Stomach (tissue), 9 donors: ENCODE measurements around the gene ESPL1. TPM values are rescaled to one million over a fixed set of nuclear protein-coding genes. Genes with fewer than 3 reads are reported as not detected.

Experiments used
- DNase-seq, 2 donors: peaks; one replicate each; pipeline versions ENCODE4 v3.0.0 to v3.0.0-alpha.2; 2013 to 2019
- H3K27ac ChIP-seq, 5 donors: fragments of 200-600 bp in 4 of 5; sonication (generic) in 4 of 5; one replicate each; pipeline ENCODE4 v1.5.1; 2013 to 2019; ENCODE audit warnings: mild to moderate bottlenecking in 1 of 5, moderate library complexity in 1 of 5
- H3K27me3 ChIP-seq, 3 donors: fragments of 200-600 bp; sonication (generic); one replicate each; pipeline ENCODE4 v1.5.1; 2017 to 2019; ENCODE audit warnings: mixed run types in 1 of 3
- H3K36me3 ChIP-seq, 4 donors: fragments of 200-600 bp; sonication (generic); 1 replicate in 3 of 4; 2 replicates in 1 of 4; pipeline ENCODE4 v1.5.1; 2016 to 2019
- H3K4me1 ChIP-seq, 4 donors: fragments of 200-600 bp; sonication (generic); one replicate each; pipeline ENCODE4 v1.5.1; 2016 to 2019
- H3K4me3 ChIP-seq, 4 donors: fragments of 200-600 bp; sonication (generic) in 3 of 4; one replicate each; pipeline ENCODE4 v1.5.1; 2016 to 2019; ENCODE audit warnings: mild to moderate bottlenecking in 1 of 4
- H3K9me3 ChIP-seq, 4 donors: fragments of 200-600 bp; sonication (generic); one replicate each; pipeline ENCODE4 v1.5.1; 2016 to 2019
- CTCF ChIP-seq, 7 experiments: fragments of 450-650 bp in 4 of 7; fragments of 200-600 bp in 3 of 7; sonication (generic) in 3 of 7; IDR thresholded peaks; one replicate each; pipeline ENCODE4 v1.5.1; 2016 to 2019; ENCODE audit warnings: antibody characterized with exemption in 7 of 7, control low read depth in 2 of 7, mild to moderate bottlenecking in 1 of 7
- EP300 ChIP-seq: sonication (generic); formaldehyde crosslinking; IDR thresholded peaks from one replicate; pipeline ENCODE4 v1.6.1; 2017; ENCODE audit warnings: antibody characterized with exemption
- POLR2A ChIP-seq, 4 donors: fragments of 450-650 bp; IDR thresholded peaks; one replicate each; pipeline ENCODE4 v1.6.1; 2016; ENCODE audit warnings: antibody characterized with exemption in 4 of 4, control low read depth in 2 of 4, mild to moderate bottlenecking in 1 of 4, moderate library complexity in 1 of 4
- POLR2AphosphoS5 ChIP-seq, 3 donors: sonication (generic); formaldehyde crosslinking; IDR thresholded peaks; one replicate each; pipeline ENCODE4 v1.6.1; 2016; ENCODE audit warnings: antibody characterized with exemption in 3 of 3
- WGBS, 5 donors: extraction: QIAGEN DNeasy Blood & Tissue Kit in 3 of 5; methylation state at CpG; one replicate each; pipeline versions ENCODE4 v1.1.5 to v1.1.7; 2013 to 2018; 5-methylcytosine and 5-hydroxymethylcytosine counted together
- intact Hi-C: fragments of 100-400 bp; cut with DNase I; formaldehyde crosslinking; loops from one replicate; pipeline ENCODE4 v1.15.1; 2023; ENCODE audit warnings: low total_unique reads
- polyA plus RNA-seq, 3 donors: library from polyadenylated mRNA; stranded (reverse); fragments of 200-250 nt; gene quantifications; one replicate each; pipeline ENCODE4 v1.2.3, GENCODE V29; 2013
- total RNA-seq, 5 donors: library from RNA; depleted of rRNA; stranded (reverse); fragments of >200 nt; gene quantifications; one replicate each; pipeline versions ENCODE4 v1.1.0 to v1.2.3, GENCODE V29; 2014 to 2016
- donor health status: healthy with polysubstance abuse.
- donor health status: Bipolar disorder and iron deficiency.
- donor health status: healthy.

The ESPL1 gene
- total and polyA plus RNA-seq, 8 donors: 0.15 to 43.2 (median 5.3) TPM

GRCh38 chr12:53334822-53335221 is 66.7 kb downstream of the ESPL1 start:
- Histone ChIP-seq H3K4me1 (no peaks in the 10 kb centered on the region), H3K27ac (no peak overlapping the region), H3K4me3 (no peak overlapping the region), H3K27me3 (peaks cover 0 to 79% (median 22%) of the 10 kb centered on the region in 3 donors), H3K9me3 (no peaks in the 10 kb centered on the region), H3K36me3 (no peaks in the 10 kb centered on the region)
- DNase-seq: no peak
- TF ChIP-seq POLR2AphosphoS5 (IDR thresholded peaks at IDR 0.05): no peak
- TF ChIP-seq CTCF (IDR thresholded peaks at IDR 0.05): no peak
- no peak for TF ChIP-seq POLR2A (IDR thresholded peaks at IDR 0.05)
- TF ChIP-seq EP300: no peak
- intact Hi-C loops: no loop called here
- 71 to 86% (median 78%) methylated on average over 8 of the region's 8 CpGs for WGBS, 5 donors

- TF ChIP-seq POLR2A (IDR thresholded peaks at IDR 0.05): no peak
- TF ChIP-seq POLR2AphosphoS5 (IDR thresholded peaks at IDR 0.05): no peak
- no peak for TF ChIP-seq EP300
- no peak for TF ChIP-seq CTCF (IDR thresholded peaks at IDR 0.05)
- Histone ChIP-seq H3K27ac (no peak within 1 kb of the TSS), H3K9me3 (no peaks in the 10 kb centered on the region), H3K36me3 (no peaks in the 10 kb centered on the region), H3K4me3 (no peak within 1 kb of the TSS), H3K27me3 (peaks cover 0 to 79% (median 22%) of the 10 kb centered on the region in 3 donors), H3K4me1 (no peaks in the 10 kb centered on the region)
- peak in 1 of 2 donors; percentile 45 for DNase-seq
- intact Hi-C loops: no loop called here
- WGBS, 5 donors: 50 to 57% (median 53%) methylated on average over 15 of the region's 15 CpGs
These were observed 68.1 kb downstream of the ESPL1 start, which contains the start of gene SP7 for GRCh38 chr12:53336181-53336681. Gene SP7 (minus strand): TSS chr12:53336354. CDS start chr12:53335646, 708 bp downstream.

DNA sequence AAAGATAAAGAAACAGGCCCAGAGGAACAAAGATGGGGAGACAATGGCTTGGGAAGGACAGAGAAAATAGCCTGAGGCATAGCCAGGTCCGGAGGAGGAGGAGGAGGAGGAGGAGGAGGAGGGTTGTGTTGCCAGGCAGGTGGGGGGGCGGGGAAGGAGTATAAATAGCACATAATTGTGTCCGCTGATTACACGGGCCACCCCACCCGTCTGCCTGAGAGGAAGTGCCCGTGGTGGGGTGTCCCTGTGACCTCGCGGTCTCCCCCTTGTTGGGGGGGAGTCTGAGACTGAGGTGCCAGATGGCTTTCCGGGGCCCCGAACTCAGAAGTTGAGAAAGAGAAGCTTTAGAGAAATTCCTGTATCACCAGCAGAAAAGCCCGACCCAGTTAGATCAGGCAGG is 69.9 kb downstream of the ESPL1 start:
- peaks cover 0 to 67% (median 22%) of the 10 kb centered on the region in 3 donors for H3K27me3 ChIP-seq
- no peaks in the 10 kb centered on the region for H3K9me3 ChIP-seq
- no peak overlapping the region for H3K4me3 ChIP-seq
- intact Hi-C loops: no loop called here
- H3K27ac ChIP-seq: no peak overlapping the region
- H3K36me3 ChIP-seq: no peaks in the 10 kb centered on the region
- DNase-seq: no peak
- TF ChIP-seq POLR2A (IDR thresholded peaks at IDR 0.05): no peak
- no peak for TF ChIP-seq CTCF (IDR thresholded peaks at IDR 0.05)
- TF ChIP-seq POLR2AphosphoS5 (IDR thresholded peaks at IDR 0.05): no peak
- TF ChIP-seq EP300: no peak
- WGBS, 5 donors: 27 to 33% (median 31%) methylated on average over 11 of the region's 11 CpGs
- H3K4me1 ChIP-seq: no peaks in the 10 kb centered on the region

DNA sequence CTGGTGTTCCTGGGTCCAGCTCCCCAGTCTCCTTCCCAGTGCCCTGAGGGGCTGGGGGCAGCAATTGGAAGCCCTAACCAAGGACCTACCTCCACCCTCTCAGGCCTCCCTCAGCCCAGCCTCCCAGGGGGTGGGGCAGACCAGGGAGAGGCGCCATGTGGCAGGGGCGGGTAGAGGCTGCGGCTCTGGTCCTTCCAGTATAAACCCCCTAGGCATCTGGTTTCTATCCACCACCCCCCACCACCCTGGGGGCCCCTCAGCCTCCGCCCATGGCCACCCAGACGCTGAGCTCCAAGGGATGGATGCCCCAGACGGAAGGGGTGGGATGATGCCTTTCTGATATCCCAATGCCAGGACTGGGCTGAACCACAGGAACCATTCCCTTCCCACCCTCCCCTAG is 70.8 kb downstream of the ESPL1 start:
- Histone ChIP-seq H3K9me3 (no peaks in the 10 kb centered on the region), H3K27me3 (peaks cover 0 to 58% (median 22%) of the 10 kb centered on the region in 3 donors), H3K36me3 (no peaks in the 10 kb centered on the region), H3K4me3 (no peak overlapping the region), H3K27ac (no peak overlapping the region), H3K4me1 (no peaks in the 10 kb centered on the region)
- TF ChIP-seq EP300 (no peak), POLR2AphosphoS5 (IDR thresholded peaks at IDR 0.05) (no peak), CTCF (IDR thresholded peaks at IDR 0.05) (no peak), POLR2A (IDR thresholded peaks at IDR 0.05) (no peak)
- 41 to 75% (median 48%) methylated on average over 3 to 6 of the region's 6 CpGs for WGBS, 5 donors
- intact Hi-C loops: no loop called here
- peak in 1 of 2 donors; percentile 46 for DNase-seq
